ENCODE data around the gene NUAK1.

Gene NUAK1

DNA sequence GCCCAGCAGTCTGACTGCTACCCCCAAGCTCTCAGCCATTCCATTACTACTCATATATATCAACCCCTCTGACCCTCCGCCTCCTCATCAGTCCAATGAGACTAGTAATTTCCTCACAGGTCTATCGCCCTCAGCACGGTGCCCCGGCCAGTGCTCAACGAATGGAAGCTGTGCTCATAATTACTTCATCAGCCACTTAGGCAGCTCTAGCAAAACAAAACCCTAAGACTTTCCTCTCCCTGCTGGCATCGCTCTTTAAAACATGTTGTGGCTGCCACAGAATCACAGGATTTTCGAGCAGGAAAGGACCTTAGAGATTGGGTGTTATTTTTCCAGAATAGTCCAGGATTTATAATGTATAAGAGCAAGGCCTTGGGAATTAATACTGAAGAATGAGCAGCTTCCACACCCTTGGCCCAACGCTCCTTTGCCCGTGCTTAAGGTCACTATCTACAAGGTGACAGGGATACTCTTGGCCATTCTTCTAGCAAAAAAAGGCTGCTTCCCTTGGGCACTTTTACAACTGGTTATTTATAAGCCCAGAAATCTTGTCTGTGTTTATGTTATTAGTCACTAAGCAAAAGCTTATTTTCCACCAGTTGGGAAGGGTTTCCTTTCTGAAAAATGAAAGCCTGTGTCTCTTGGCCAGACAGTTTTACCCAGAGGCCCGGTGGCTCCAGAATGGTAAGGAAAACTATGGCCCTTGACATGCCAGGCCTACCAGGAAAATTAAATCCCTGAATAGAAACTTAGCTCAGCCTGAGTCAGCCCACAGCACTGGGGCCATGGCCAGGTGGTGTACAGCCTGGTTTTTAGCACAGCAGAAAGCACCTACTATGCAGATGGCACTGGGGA is 47.9 kb downstream of the NUAK1 start:
- no peaks in the 10 kb centered on the region for H3K79me2 ChIP-seq (ENCODE audit: insufficient read depth, low read length)

DNA sequence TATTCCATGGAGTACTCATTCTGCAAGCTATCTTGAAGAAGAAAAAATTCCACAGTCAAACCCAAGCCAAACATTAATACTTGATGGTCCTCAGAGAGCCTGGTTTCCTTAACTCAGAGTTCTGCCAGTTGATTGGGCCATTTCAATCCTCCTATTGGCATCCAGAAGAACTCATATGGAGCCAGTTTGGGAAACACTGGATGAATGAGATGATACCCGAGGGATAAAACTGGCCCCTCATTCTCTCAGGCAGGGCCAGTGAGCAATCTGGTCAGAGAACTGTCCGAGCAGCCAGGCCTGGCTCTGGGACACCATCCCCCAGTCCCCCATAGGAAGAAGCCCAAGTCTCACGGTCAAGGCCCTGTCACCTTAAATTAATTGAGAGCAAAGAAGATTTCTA is 48.8 kb downstream of the NUAK1 start:
- Histone ChIP-seq H4K20me1 (ENCODE audit: low read depth, low read length) (no peaks in the 10 kb centered on the region), H2AFZ (ENCODE audit: low read depth, low read length, severe bottlenecking) (no peak overlapping the region), H3K27ac (ENCODE audit: low read depth, low read length) (no peak overlapping the region), H3K9me3 (ENCODE audit: insufficient read depth, low read length) (no peaks in the 10 kb centered on the region), H3K9ac (ENCODE audit: low read length) (no peak overlapping the region), H3K79me2 (ENCODE audit: insufficient read depth, low read length) (no peaks in the 10 kb centered on the region), H3F3A (ENCODE audit: insufficient read depth) (no peaks in the 10 kb centered on the region), H3K9me2 (replicated peaks; ENCODE audit: insufficient read depth, low read length) (no peaks in the 10 kb centered on the region), H3K36me3 (ENCODE audit: low read length) (no peaks in the 10 kb centered on the region), H3K4me3 (ENCODE audit: insufficient read depth, low read length, poor library complexity, severe bottlenecking) (no peak overlapping the region), H3K27me3 (ENCODE audit: low read length) (no peaks in the 10 kb centered on the region), H3K4me2 (ENCODE audit: low read depth, low read length, poor library complexity, severe bottlenecking) (no peak overlapping the region)
- TF ChIP-seq, protein P1, sequence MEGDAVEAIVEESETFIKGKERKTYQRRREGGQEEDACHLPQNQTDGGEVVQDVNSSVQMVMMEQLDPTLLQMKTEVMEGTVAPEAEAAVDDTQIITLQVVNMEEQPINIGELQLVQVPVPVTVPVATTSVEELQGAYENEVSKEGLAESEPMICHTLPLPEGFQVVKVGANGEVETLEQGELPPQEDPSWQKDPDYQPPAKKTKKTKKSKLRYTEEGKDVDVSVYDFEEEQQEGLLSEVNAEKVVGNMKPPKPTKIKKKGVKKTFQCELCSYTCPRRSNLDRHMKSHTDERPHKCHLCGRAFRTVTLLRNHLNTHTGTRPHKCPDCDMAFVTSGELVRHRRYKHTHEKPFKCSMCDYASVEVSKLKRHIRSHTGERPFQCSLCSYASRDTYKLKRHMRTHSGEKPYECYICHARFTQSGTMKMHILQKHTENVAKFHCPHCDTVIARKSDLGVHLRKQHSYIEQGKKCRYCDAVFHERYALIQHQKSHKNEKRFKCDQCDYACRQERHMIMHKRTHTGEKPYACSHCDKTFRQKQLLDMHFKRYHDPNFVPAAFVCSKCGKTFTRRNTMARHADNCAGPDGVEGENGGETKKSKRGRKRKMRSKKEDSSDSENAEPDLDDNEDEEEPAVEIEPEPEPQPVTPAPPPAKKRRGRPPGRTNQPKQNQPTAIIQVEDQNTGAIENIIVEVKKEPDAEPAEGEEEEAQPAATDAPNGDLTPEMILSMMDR (IDR thresholded peaks at IDR 0.05; ENCODE audit: insufficient read depth, low read length, poor library complexity, severe bottlenecking), result no peak
- no peak for TF ChIP-seq EZH2phosphoT487 (conservative IDR thresholded peaks at IDR 0.05; ENCODE audit: low read length)

More for the DNA sequence above, 47.9 kb downstream of the NUAK1 start:
- H3K9me3 ChIP-seq (ENCODE audit: insufficient read depth, low read length), result no peaks in the 10 kb centered on the region
- no peak overlapping the region for H2AFZ ChIP-seq (ENCODE audit: low read depth, low read length, severe bottlenecking)
- H3F3A ChIP-seq (ENCODE audit: insufficient read depth), result no peaks in the 10 kb centered on the region
- no peak overlapping the region for H3K4me2 ChIP-seq (ENCODE audit: low read depth, low read length, poor library complexity, severe bottlenecking)
- H3K4me3 ChIP-seq (ENCODE audit: insufficient read depth, low read length, poor library complexity, severe bottlenecking), result no peak overlapping the region
- H4K20me1 ChIP-seq (ENCODE audit: low read depth, low read length), result no peaks in the 10 kb centered on the region
- no peaks in the 10 kb centered on the region for H3K9me2 ChIP-seq (replicated peaks; ENCODE audit: insufficient read depth, low read length)
- H3K27ac ChIP-seq (ENCODE audit: low read depth, low read length), result no peak overlapping the region
- no peaks in the 10 kb centered on the region for H3K27me3 ChIP-seq (ENCODE audit: low read length)
- H3K36me3 ChIP-seq (ENCODE audit: low read length), result no peaks in the 10 kb centered on the region
- H3K9ac ChIP-seq (ENCODE audit: low read length), result no peak overlapping the region
- no peak for TF ChIP-seq EZH2phosphoT487 (conservative IDR thresholded peaks at IDR 0.05; ENCODE audit: low read length)
- TF ChIP-seq, protein P1 (IDR thresholded peaks at IDR 0.05; ENCODE audit: insufficient read depth, low read length, poor library complexity, severe bottlenecking), result no peak

- Histone ChIP-seq H2AFZ (ENCODE audit: low read depth, low read length, severe bottlenecking) (no peak overlapping the region), H3K27ac (ENCODE audit: low read depth, low read length) (no peak overlapping the region), H3K4me3 (ENCODE audit: insufficient read depth, low read length, poor library complexity, severe bottlenecking) (no peak overlapping the region), H3K4me2 (ENCODE audit: low read depth, low read length, poor library complexity, severe bottlenecking) (no peak overlapping the region), H4K20me1 (ENCODE audit: low read depth, low read length) (no peaks in the 10 kb centered on the region), H3K79me2 (ENCODE audit: insufficient read depth, low read length) (no peaks in the 10 kb centered on the region), H3K36me3 (ENCODE audit: low read length) (no peaks in the 10 kb centered on the region), H3K9me2 (replicated peaks; ENCODE audit: insufficient read depth, low read length) (no peaks in the 10 kb centered on the region), H3K9me3 (ENCODE audit: insufficient read depth, low read length) (no peaks in the 10 kb centered on the region), H3K27me3 (ENCODE audit: low read length) (no peaks in the 10 kb centered on the region), H3K9ac (ENCODE audit: low read length) (no peak overlapping the region), H3F3A (ENCODE audit: insufficient read depth) (no peaks in the 10 kb centered on the region)
- no peak for TF ChIP-seq EZH2phosphoT487 (conservative IDR thresholded peaks at IDR 0.05; ENCODE audit: low read length)
- TF ChIP-seq, protein P1 (IDR thresholded peaks at IDR 0.05; ENCODE audit: insufficient read depth, low read length, poor library complexity, severe bottlenecking), result no peak
Measured at GRCh38 chr12:106088811-106089485, 49.8 kb downstream of the NUAK1 start.

All from SU-DHL-6 (cell line).